Measurements from ENCODE around the gene SHISA6.

DNA sequence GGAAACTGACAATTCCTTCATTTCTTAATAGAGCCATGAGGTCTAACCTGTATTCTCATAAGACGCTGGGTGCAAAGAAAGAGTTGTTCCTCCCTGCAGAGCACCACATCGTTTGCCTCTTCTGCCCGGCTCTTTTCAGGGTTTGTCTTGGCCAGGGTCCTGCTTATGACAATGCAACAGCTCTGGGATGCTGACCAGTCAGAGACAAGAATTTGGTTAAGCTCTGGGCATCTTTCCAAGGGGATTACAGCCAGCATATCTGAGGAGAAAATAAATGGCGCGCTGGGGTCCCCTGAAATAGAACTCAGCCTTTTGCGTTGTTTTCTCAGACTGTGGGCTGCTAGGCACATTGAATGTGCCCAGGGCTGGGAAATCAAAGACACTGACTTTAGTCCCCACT lies 128.6 kb downstream of the SHISA6 start:
- TF ChIP-seq, protein P1, sequence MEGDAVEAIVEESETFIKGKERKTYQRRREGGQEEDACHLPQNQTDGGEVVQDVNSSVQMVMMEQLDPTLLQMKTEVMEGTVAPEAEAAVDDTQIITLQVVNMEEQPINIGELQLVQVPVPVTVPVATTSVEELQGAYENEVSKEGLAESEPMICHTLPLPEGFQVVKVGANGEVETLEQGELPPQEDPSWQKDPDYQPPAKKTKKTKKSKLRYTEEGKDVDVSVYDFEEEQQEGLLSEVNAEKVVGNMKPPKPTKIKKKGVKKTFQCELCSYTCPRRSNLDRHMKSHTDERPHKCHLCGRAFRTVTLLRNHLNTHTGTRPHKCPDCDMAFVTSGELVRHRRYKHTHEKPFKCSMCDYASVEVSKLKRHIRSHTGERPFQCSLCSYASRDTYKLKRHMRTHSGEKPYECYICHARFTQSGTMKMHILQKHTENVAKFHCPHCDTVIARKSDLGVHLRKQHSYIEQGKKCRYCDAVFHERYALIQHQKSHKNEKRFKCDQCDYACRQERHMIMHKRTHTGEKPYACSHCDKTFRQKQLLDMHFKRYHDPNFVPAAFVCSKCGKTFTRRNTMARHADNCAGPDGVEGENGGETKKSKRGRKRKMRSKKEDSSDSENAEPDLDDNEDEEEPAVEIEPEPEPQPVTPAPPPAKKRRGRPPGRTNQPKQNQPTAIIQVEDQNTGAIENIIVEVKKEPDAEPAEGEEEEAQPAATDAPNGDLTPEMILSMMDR (IDR thresholded peaks at IDR 0.05) = no peak
- no peak for TF ChIP-seq JUND (IDR thresholded peaks at IDR 0.05)
- no peak for TF ChIP-seq EP300 (IDR thresholded peaks at IDR 0.05; ENCODE audit: borderline replicate concordance in 1 of 2, low read depth in 1 of 2, low read length in 1 of 2)
- TF ChIP-seq, protein P2, sequence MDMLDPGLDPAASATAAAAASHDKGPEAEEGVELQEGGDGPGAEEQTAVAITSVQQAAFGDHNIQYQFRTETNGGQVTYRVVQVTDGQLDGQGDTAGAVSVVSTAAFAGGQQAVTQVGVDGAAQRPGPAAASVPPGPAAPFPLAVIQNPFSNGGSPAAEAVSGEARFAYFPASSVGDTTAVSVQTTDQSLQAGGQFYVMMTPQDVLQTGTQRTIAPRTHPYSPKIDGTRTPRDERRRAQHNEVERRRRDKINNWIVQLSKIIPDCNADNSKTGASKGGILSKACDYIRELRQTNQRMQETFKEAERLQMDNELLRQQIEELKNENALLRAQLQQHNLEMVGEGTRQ (IDR thresholded peaks at IDR 0.05; ENCODE audit: borderline replicate concordance, low read depth, low read length) = no peak
- TF ChIP-seq RFX5 (IDR thresholded peaks at IDR 0.05; ENCODE audit: low read length) = no peak
- TF ChIP-seq, protein P3, sequence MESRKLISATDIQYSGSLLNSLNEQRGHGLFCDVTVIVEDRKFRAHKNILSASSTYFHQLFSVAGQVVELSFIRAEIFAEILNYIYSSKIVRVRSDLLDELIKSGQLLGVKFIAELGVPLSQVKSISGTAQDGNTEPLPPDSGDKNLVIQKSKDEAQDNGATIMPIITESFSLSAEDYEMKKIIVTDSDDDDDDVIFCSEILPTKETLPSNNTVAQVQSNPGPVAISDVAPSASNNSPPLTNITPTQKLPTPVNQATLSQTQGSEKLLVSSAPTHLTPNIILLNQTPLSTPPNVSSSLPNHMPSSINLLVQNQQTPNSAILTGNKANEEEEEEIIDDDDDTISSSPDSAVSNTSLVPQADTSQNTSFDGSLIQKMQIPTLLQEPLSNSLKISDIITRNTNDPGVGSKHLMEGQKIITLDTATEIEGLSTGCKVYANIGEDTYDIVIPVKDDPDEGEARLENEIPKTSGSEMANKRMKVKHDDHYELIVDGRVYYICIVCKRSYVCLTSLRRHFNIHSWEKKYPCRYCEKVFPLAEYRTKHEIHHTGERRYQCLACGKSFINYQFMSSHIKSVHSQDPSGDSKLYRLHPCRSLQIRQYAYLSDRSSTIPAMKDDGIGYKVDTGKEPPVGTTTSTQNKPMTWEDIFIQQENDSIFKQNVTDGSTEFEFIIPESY (IDR thresholded peaks at IDR 0.05; ENCODE audit: borderline replicate concordance, low read depth) = no peak
- no peak for TF ChIP-seq POLR2AphosphoS5 (IDR thresholded peaks at IDR 0.05; ENCODE audit: low read depth, low read length)

All from SK-N-SH (cell line).